Thymus (tissue), 11 donors: ENCODE results near the gene KCNK3. TPM values are rescaled to one million over a fixed set of nuclear protein-coding genes. Genes with fewer than 3 reads are reported as not detected.
A peak's percentile ranks its signal among the peaks of the same experiment; 100 is the strongest.

Experiments
- DNase-seq, 9 donors: peaks; one replicate each; pipeline ENCODE4 v3.0.0-alpha.2; 2013; ENCODE audit warnings: low spot score in 9 of 9, low read depth in 6 of 9, missing footprints in 1 of 9
- H3K27ac ChIP-seq, 2 donors: one replicate each; pipeline ENCODE4 v1.5.1; 2013; ENCODE audit warnings: control low read depth in 1 of 2, low read depth in 1 of 2, low read length in 1 of 2, mild to moderate bottlenecking in 1 of 2, moderate library complexity in 1 of 2
- H3K27me3 ChIP-seq, 2 donors: one replicate each; pipeline ENCODE4 v1.5.1; 2013; ENCODE audit warnings: low read length in 1 of 2; ENCODE audit not compliant: control insufficient read depth in 2 of 2, insufficient read depth in 1 of 2
- H3K36me3 ChIP-seq, 2 donors: one replicate each; pipeline ENCODE4 v1.5.1; 2013; ENCODE audit warnings: low read length in 1 of 2, mild to moderate bottlenecking in 1 of 2, moderate library complexity in 1 of 2; ENCODE audit not compliant: control insufficient read depth in 2 of 2, insufficient read depth in 2 of 2
- H3K4me1 ChIP-seq, 2 donors: one replicate each; pipeline ENCODE4 v1.5.1; 2013; ENCODE audit warnings: low read length in 2 of 2; ENCODE audit not compliant: control insufficient read depth in 2 of 2, insufficient read depth in 2 of 2
- H3K4me3 ChIP-seq, 2 donors: one replicate each; pipeline ENCODE4 v1.5.1; 2013; ENCODE audit warnings: low read length in 2 of 2, control low read depth in 1 of 2, mild to moderate bottlenecking in 1 of 2
- H3K9me3 ChIP-seq, 2 donors: one replicate each; pipeline ENCODE4 v1.5.1; 2013; ENCODE audit warnings: low read length in 1 of 2, mild to moderate bottlenecking in 1 of 2; ENCODE audit not compliant: control insufficient read depth in 2 of 2, insufficient read depth in 1 of 2
- WGBS: extraction: QIAGEN DNeasy Blood & Tissue Kit; methylation state at CpG from one replicate; pipeline ENCODE4 v1.1.7; 2013; 5-methylcytosine and 5-hydroxymethylcytosine counted together
- polyA plus RNA-seq: library from polyadenylated mRNA; stranded (reverse); fragments of 200-250 nt; gene quantifications from one replicate; pipeline ENCODE4 v1.2.3, GENCODE V29; 2013
- total RNA-seq: library from RNA; stranded (reverse); fragments of 120-200 nt; gene quantifications from one replicate; pipeline ENCODE4 v1.2.4, GENCODE V29; 2013
- donor health status: healthy.

KCNK3 gene
- total and polyA plus RNA-seq, 2 donors = 0.05 to 0.71 TPM

GRCh38 chr2:26683583-26683982, 8.9 kb upstream of the KCNK3 start:
- Histone ChIP-seq H3K9me3 (no peaks in the 10 kb centered on the region), H3K36me3 (no peaks in the 10 kb centered on the region)
- DNase-seq = no peak

GRCh38 chr2:26685341-26685740, 7.2 kb upstream of the KCNK3 start:
- no peak for DNase-seq
- H3K9me3 ChIP-seq = no peaks in the 10 kb centered on the region
- peaks cover 2 to 68% of the 10 kb centered on the region in 2 donors for H3K27me3 ChIP-seq
- H3K36me3 ChIP-seq = no peaks in the 10 kb centered on the region
- WGBS = 91% methylated on average over 5 of the region's 5 CpGs
- H3K4me1 ChIP-seq = no peaks in the 10 kb centered on the region
- no peak overlapping the region for H3K4me3 ChIP-seq
- H3K27ac ChIP-seq = no peak overlapping the region

More at GRCh38 chr2:26683583-26683982, 8.9 kb upstream of the KCNK3 start:
- no peak overlapping the region for H3K27ac ChIP-seq
- no peaks in the 10 kb centered on the region for H3K4me1 ChIP-seq
- peaks cover 2 to 65% of the 10 kb centered on the region in 2 donors for H3K27me3 ChIP-seq
- no peak overlapping the region for H3K4me3 ChIP-seq
- 94% methylated on average over 6 of the region's 6 CpGs for WGBS

GRCh38 chr2:26685989-26686839, 6.3 kb upstream of the KCNK3 start:
- H3K4me3 ChIP-seq = no peak overlapping the region
- no peak overlapping the region for H3K27ac ChIP-seq
- no peaks in the 10 kb centered on the region for H3K9me3 ChIP-seq
- H3K4me1 ChIP-seq = no peaks in the 10 kb centered on the region
- 16% methylated on average over 16 of the region's 16 CpGs for WGBS
- H3K36me3 ChIP-seq = no peaks in the 10 kb centered on the region
- DNase-seq = no peak
- peaks cover 2 to 77% of the 10 kb centered on the region in 2 donors for H3K27me3 ChIP-seq

GRCh38 chr2:26687328-26687727, 5.2 kb upstream of the KCNK3 start:
- H3K36me3 ChIP-seq = no peaks in the 10 kb centered on the region
- no peak overlapping the region for H3K27ac ChIP-seq
- H3K4me3 ChIP-seq = no peak overlapping the region
- peaks cover 0 to 1% of the 10 kb centered on the region in 2 donors for H3K9me3 ChIP-seq
- 89% methylated on average over 4 of the region's 4 CpGs for WGBS
- H3K4me1 ChIP-seq = peaks cover 0 to 3% of the 10 kb centered on the region in 2 donors
- peaks cover 9 to 83% of the 10 kb centered on the region in 2 donors for H3K27me3 ChIP-seq
- no peak for DNase-seq

- no peak for DNase-seq
- Histone ChIP-seq H3K4me1 (peaks cover 0 to 4% of the 10 kb centered on the region in 2 donors), H3K27ac (no peak overlapping the region), H3K36me3 (no peaks in the 10 kb centered on the region), H3K9me3 (peaks cover 0 to 1% of the 10 kb centered on the region in 2 donors), H3K27me3 (peaks cover 14 to 86% of the 10 kb centered on the region in 2 donors), H3K4me3 (no peak overlapping the region)
- WGBS = 88% methylated on average over 5 of the region's 5 CpGs
Measured at GRCh38 chr2:26687801-26688200, 4.7 kb upstream of the KCNK3 start.

GRCh38 chr2:26691161-26691560, 1.4 kb upstream of the KCNK3 start:
- WGBS = 71% methylated on average over 3 of the region's 3 CpGs
- no peak for DNase-seq
- Histone ChIP-seq H3K27ac (no peak overlapping the region), H3K4me3 (no peak overlapping the region), H3K4me1 (peaks cover 7 to 8% of the 10 kb centered on the region in 2 donors), H3K27me3 (peaks cover 40 to 95% of the 10 kb centered on the region in 2 donors), H3K36me3 (no peaks in the 10 kb centered on the region), H3K9me3 (peaks cover 1 to 4% of the 10 kb centered on the region in 2 donors)

GRCh38 chr2:26691881-26692278, 642 bp upstream of the KCNK3 start:
- Histone ChIP-seq H3K27ac (no peak overlapping the region), H3K4me1 (peaks cover 7 to 8% of the 10 kb centered on the region in 2 donors), H3K9me3 (peaks cover 1 to 4% of the 10 kb centered on the region in 2 donors), H3K27me3 (peaks cover 40 to 95% of the 10 kb centered on the region in 2 donors), H3K4me3 (no peak overlapping the region), H3K36me3 (no peaks in the 10 kb centered on the region)
- no peak for DNase-seq
- 51% methylated on average over 6 of the region's 6 CpGs for WGBS

- no peak overlapping the region for H3K27ac ChIP-seq
- H3K36me3 ChIP-seq = no peaks in the 10 kb centered on the region
- peaks cover 1 to 4% of the 10 kb centered on the region in 2 donors for H3K9me3 ChIP-seq
- DNase-seq = peak in 1 of 9 donors; percentile 16
- H3K27me3 ChIP-seq = peaks cover 42 to 94% of the 10 kb centered on the region in 2 donors
- H3K4me1 ChIP-seq = peaks cover 7 to 8% of the 10 kb centered on the region in 2 donors
- peak overlapping the region in 1 of 2 donors; percentile 38 for H3K4me3 ChIP-seq
- 7% methylated on average over 83 of the region's 83 CpGs for WGBS
Measured at GRCh38 chr2:26692897-26693849, 651 bp downstream of the KCNK3 start.
